Heart left ventricle (tissue), 13 donors: ENCODE results near the gene ARHGAP26.

Experiments
- CTCF ChIP-seq, 12 donors: fragments of 200-600 bp; sonication (generic) in 4 of 12; IDR thresholded peaks; one replicate each; pipeline versions ENCODE4 v1.5.0 to v1.8.0; 2018 to 2022; ENCODE audit warnings: antibody characterized with exemption in 12 of 12, mild to moderate bottlenecking in 5 of 12
- POLR2A ChIP-seq, 2 donors: fragments of 450-650 bp; IDR thresholded peaks; one replicate each; pipeline ENCODE4 v1.6.1; 2017; ENCODE audit warnings: antibody characterized with exemption in 2 of 2, mild to moderate bottlenecking in 2 of 2, moderate library complexity in 2 of 2
- donor health status: ischemic (EF 13 %, LVEDD 7.1; RV severe dilation, severe dysfunction).
- donor health status: DM: no; HTN: yes; CAD: no.
- donor health status: DM: no; HTN: no; CAD: no.
- donor health status: ischemic (EF 25% LVEDD 6.9; RV normal size, moderate dysfunction).
- donor health status: ischemic (EF 25% LVEDD 5.7; RV mildly dilated, moderate dysfunction).
- donor health status: ischemic (EF 35%, LVEDD 5.7; RV mildly dilated, moderate dysfunction).
- donor health status: nonischemic (EF 11% LVEDD 7.7; RV severe dilation, severe dysfunction).
- donor health status: DM: yes; HTN: yes; CAD: no.
- donor health status: PGD.
- donor health status: ischemic (EF 29% LVEDD 5.4; RV normal size, mild dysfunction).
- donor health status: nonischemic (EF 23%, LVEDD 6.1; RV moderate dilation, normal function).

- TF ChIP-seq CTCF (IDR thresholded peaks at IDR 0.05) (no peak), POLR2A (IDR thresholded peaks at IDR 0.05) (no peak)
Measured at GRCh38 chr5:143108498-143109128, 338.4 kb downstream of the ARHGAP26 start.
